Epithelial cell of prostate (primary cell): ENCODE results near the gene CPA4.
"Not testable (repeated sequence)": the region's sequence is repeated elsewhere in the genome, so short reads cannot be mapped to it uniquely, and the experiment has no call there.

Source experiments
- DNase-seq: peaks from one replicate; pipeline ENCODE4 v3.0.0-alpha.2; 2011; ENCODE audit warnings: low read depth, low spot score
- H3K27ac ChIP-seq: fragments of 450-650 bp; 2 replicates; pipeline ENCODE4 v1.5.1; 2017; ENCODE audit warnings: mild to moderate bottlenecking

Gene CPA4

GRCh38 chr7:130298544-130299326, 5.8 kb downstream of the CPA4 start:
- H3K27ac ChIP-seq, result no peak overlapping the region
- no peak for DNase-seq

GRCh38 chr7:130299866-130300265, 6.9 kb downstream of the CPA4 start:
- no peak for DNase-seq
- no peak overlapping the region for H3K27ac ChIP-seq

- DNase-seq, result no peak
- no peak overlapping the region for H3K27ac ChIP-seq
Observed at GRCh38 chr7:130301501-130302020, 8.6 kb downstream of the CPA4 start.

- no peak for DNase-seq
- no peak overlapping the region for H3K27ac ChIP-seq
Observed at GRCh38 chr7:130302649-130303048, 9.7 kb downstream of the CPA4 start.

GRCh38 chr7:130303127-130303526, 10.2 kb downstream of the CPA4 start:
- no peak overlapping the region for H3K27ac ChIP-seq
- DNase-seq, result no peak

- no peak for DNase-seq
- no peak overlapping the region for H3K27ac ChIP-seq
Observed at GRCh38 chr7:130303551-130303950, 10.6 kb downstream of the CPA4 start.

- DNase-seq, result no peak
Observed at GRCh38 chr7:130303982-130304381, 11.0 kb downstream of the CPA4 start.

GRCh38 chr7:130304878-130305277, 11.9 kb downstream of the CPA4 start:
- no peak for DNase-seq
- H3K27ac ChIP-seq, result no peak overlapping the region

More at GRCh38 chr7:130303982-130304381, 11.0 kb downstream of the CPA4 start:
- no peak overlapping the region for H3K27ac ChIP-seq

- no peak overlapping the region for H3K27ac ChIP-seq
- no peak for DNase-seq
Observed at GRCh38 chr7:130305433-130306042, 12.6 kb downstream of the CPA4 start.

GRCh38 chr7:130309986-130310385, 17.0 kb downstream of the CPA4 start:
- DNase-seq, result no peak
- H3K27ac ChIP-seq, result no peak overlapping the region

GRCh38 chr7:130314305-130314704, 21.3 kb downstream of the CPA4 start:
- DNase-seq, result no peak
- H3K27ac ChIP-seq, result no peak overlapping the region

GRCh38 chr7:130319541-130319940, 26.6 kb downstream of the CPA4 start:
- no peak for DNase-seq
- no peak overlapping the region for H3K27ac ChIP-seq

GRCh38 chr7:130321542-130322229, 28.7 kb downstream of the CPA4 start:
- not testable (repeated sequence) for H3K27ac ChIP-seq, DNase-seq

- no peak overlapping the region for H3K27ac ChIP-seq
- peak; percentile 5 for DNase-seq
Observed at GRCh38 chr7:130322615-130323014, 29.7 kb downstream of the CPA4 start.

GRCh38 chr7:130324306-130324943, 31.5 kb downstream of the CPA4 start:
- DNase-seq, result no peak
- no peak overlapping the region for H3K27ac ChIP-seq

- H3K27ac ChIP-seq, result no peak overlapping the region
- DNase-seq, result no peak
Observed at GRCh38 chr7:130329681-130330080, 36.7 kb downstream of the CPA4 start.

GRCh38 chr7:130332259-130333053, 39.5 kb downstream of the CPA4 start:
- no peak for DNase-seq
- no peak overlapping the region for H3K27ac ChIP-seq

- H3K27ac ChIP-seq, result no peak overlapping the region
- no peak for DNase-seq
Observed at GRCh38 chr7:130333832-130334231, 40.9 kb downstream of the CPA4 start.

GRCh38 chr7:130334274-130334673, 41.3 kb downstream of the CPA4 start:
- no peak overlapping the region for H3K27ac ChIP-seq
- no peak for DNase-seq
